ENCODE results near the gene RIN2. TPM values are rescaled to one million over a fixed set of nuclear protein-coding genes. Genes with fewer than 3 reads are reported as not detected.

Gene RIN2
- total and polyA plus RNA-seq, 2 experiments from 2014 or later = 0.08 to 1.4 TPM

DNA sequence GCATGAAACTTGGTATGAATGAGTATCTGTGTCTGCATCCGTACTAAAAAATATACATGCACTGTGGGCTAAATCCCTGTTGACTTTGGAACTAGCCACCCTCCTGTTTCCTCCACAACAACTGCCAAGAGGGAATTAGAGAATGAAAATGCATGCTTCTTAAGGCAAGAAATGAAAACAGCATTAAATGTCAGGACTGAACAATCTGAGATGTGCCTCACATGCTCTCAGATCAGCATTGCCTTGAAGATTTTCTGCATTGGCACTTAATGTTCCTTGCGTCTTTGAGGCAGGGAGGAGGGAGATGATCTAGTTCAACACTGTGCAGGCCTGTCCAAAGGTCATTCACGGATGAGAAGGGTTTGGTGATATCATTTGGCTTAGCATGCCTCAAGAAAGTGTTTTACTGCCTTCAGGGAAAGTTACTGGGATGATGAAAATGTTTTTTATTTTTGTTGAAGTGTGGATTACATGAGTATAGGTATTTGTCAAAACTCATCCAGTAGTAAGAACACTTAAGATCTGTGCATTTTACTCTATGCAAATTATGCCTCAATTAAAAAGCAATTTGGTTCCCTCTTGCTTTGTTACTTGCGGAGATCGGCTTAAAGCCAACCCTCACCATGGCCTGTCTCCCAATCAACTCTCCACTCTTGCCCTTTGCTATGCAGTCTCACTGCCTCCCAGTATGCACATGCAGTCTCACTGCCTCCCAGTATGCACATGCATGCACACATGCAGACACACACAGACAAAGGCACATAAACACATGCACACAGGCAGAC is 47.5 kb upstream of the RIN2 start:
- no peak for TF ChIP-seq NANOG (IDR thresholded peaks at IDR 0.05; ENCODE audit: borderline replicate concordance)

DNA sequence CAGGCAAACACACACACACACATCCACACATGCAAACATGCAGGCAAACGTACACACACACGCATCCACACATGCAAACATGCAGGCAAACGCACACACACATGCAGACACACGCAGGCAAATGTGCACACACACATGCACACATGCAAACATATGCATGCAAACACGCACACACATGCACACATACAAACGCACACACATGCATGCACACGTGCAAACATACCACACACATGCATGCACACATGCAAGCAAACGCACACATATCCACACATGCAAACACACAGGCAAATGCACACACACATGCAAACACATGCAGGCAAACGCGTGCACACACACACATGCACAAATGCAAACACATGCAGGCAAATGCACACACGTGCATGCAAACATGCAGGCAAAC is 46.9 kb upstream of the RIN2 start:
- no peaks in the 10 kb centered on the region for H4K20me1 ChIP-seq (replicated peaks; ENCODE audit: insufficient read depth)
- no peaks in the 10 kb centered on the region for H3F3A ChIP-seq (replicated peaks; ENCODE audit: low read depth)
- Mint-ChIP-seq H3K4me1 (no peaks in the 10 kb centered on the region), H3K36me3 (ENCODE audit: low read depth) (no peaks in the 10 kb centered on the region), H3K27ac (no peak overlapping the region), H3K27me3 (ENCODE audit: insufficient read depth, low read depth, poor library complexity) (peaks cover 4% of the 10 kb centered on the region), H3K9me3 (peaks cover 3% of the 10 kb centered on the region; the same call in 2 of the 3 replicates), H3K4me3 (no peak overlapping the region)
- no peaks in the 10 kb centered on the region for H3K36me3 ChIP-seq (ENCODE audit: insufficient read depth)
- no peak overlapping the region for H3K27ac ChIP-seq (ENCODE audit: low read depth)
- H3K4me3 ChIP-seq = no peak overlapping the region
- no peak for ATAC-seq
- H3K9me2 ChIP-seq (ENCODE audit: insufficient read depth) = 0 out of 2 replicates have a peak, but pooled peaks cover 4% of the 10 kb centered on the region
- H3K4me1 ChIP-seq (ENCODE audit: insufficient read depth) = no peaks in the 10 kb centered on the region
- no peak overlapping the region for H2AFZ ChIP-seq
- no peak for DNase-seq (ENCODE audit: low spot score)
- H3K79me2 ChIP-seq (replicated peaks; ENCODE audit: insufficient read depth) = no peaks in the 10 kb centered on the region
- H3K4me2 ChIP-seq = no peak overlapping the region
- H3K27me3 ChIP-seq (ENCODE audit: insufficient read depth) = no peaks in the 10 kb centered on the region
- TF ChIP-seq, protein P1, sequence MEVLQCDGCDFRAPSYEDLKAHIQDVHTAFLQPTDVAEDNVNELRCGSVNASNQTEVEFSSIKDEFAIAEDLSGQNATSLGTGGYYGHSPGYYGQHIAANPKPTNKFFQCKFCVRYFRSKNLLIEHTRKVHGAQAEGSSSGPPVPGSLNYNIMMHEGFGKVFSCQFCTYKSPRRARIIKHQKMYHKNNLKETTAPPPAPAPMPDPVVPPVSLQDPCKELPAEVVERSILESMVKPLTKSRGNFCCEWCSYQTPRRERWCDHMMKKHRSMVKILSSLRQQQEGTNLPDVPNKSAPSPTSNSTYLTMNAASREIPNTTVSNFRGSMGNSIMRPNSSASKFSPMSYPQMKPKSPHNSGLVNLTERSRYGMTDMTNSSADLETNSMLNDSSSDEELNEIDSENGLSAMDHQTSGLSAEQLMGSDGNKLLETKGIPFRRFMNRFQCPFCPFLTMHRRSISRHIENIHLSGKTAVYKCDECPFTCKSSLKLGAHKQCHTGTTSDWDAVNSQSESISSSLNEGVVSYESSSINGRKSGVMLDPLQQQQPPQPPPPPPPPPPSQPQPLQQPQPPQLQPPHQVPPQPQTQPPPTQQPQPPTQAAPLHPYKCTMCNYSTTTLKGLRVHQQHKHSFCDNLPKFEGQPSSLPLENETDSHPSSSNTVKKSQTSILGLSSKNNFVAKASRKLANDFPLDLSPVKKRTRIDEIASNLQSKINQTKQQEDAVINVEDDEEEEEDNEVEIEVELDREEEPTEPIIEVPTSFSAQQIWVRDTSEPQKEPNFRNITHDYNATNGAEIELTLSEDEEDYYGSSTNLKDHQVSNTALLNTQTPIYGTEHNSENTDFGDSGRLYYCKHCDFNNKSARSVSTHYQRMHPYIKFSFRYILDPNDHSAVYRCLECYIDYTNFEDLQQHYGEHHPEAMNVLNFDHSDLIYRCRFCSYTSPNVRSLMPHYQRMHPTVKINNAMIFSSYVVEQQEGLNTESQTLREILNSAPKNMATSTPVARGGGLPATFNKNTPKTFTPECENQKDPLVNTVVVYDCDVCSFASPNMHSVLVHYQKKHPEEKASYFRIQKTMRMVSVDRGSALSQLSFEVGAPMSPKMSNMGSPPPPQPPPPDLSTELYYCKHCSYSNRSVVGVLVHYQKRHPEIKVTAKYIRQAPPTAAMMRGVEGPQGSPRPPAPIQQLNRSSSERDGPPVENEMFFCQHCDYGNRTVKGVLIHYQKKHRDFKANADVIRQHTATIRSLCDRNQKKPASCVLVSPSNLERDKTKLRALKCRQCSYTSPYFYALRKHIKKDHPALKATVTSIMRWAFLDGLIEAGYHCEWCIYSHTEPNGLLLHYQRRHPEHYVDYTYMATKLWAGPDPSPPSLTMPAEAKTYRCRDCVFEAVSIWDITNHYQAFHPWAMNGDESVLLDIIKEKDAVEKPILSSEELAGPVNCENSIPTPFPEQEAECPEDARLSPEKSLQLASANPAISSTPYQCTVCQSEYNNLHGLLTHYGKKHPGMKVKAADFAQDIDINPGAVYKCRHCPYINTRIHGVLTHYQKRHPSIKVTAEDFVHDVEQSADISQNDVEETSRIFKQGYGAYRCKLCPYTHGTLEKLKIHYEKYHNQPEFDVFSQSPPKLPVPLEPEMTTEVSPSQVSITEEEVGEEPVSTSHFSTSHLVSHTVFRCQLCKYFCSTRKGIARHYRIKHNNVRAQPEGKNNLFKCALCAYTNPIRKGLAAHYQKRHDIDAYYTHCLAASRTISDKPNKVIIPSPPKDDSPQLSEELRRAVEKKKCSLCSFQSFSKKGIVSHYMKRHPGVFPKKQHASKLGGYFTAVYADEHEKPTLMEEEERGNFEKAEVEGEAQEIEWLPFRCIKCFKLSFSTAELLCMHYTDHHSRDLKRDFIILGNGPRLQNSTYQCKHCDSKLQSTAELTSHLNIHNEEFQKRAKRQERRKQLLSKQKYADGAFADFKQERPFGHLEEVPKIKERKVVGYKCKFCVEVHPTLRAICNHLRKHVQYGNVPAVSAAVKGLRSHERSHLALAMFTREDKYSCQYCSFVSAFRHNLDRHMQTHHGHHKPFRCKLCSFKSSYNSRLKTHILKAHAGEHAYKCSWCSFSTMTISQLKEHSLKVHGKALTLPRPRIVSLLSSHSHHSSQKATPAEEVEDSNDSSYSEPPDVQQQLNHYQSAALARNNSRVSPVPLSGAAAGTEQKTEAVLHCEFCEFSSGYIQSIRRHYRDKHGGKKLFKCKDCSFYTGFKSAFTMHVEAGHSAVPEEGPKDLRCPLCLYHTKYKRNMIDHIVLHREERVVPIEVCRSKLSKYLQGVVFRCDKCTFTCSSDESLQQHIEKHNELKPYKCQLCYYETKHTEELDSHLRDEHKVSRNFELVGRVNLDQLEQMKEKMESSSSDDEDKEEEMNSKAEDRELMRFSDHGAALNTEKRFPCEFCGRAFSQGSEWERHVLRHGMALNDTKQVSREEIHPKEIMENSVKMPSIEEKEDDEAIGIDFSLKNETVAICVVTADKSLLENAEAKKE (CRISPR knock-in tag; IDR thresholded peaks at IDR 0.05) = no peak
- TF ChIP-seq EZH2 (IDR thresholded peaks at IDR 0.05; ENCODE audit: low read depth, unreplicated experiment) = no peak
- TF ChIP-seq EZH2phosphoT487 (IDR thresholded peaks at IDR 0.05; ENCODE audit: unreplicated experiment) = no peak
- TF ChIP-seq, protein P2, sequence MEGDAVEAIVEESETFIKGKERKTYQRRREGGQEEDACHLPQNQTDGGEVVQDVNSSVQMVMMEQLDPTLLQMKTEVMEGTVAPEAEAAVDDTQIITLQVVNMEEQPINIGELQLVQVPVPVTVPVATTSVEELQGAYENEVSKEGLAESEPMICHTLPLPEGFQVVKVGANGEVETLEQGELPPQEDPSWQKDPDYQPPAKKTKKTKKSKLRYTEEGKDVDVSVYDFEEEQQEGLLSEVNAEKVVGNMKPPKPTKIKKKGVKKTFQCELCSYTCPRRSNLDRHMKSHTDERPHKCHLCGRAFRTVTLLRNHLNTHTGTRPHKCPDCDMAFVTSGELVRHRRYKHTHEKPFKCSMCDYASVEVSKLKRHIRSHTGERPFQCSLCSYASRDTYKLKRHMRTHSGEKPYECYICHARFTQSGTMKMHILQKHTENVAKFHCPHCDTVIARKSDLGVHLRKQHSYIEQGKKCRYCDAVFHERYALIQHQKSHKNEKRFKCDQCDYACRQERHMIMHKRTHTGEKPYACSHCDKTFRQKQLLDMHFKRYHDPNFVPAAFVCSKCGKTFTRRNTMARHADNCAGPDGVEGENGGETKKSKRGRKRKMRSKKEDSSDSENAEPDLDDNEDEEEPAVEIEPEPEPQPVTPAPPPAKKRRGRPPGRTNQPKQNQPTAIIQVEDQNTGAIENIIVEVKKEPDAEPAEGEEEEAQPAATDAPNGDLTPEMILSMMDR (conservative IDR thresholded peaks at IDR 0.05; ENCODE audit: low read depth in 2 of 2) = no peak
- TF ChIP-seq POLR2AphosphoS5 (IDR thresholded peaks at IDR 0.05; ENCODE audit: low read depth) = no peak
- no peak for TF ChIP-seq JUNB (IDR thresholded peaks at IDR 0.05; ENCODE audit: unreplicated experiment)
- no peak for TF ChIP-seq CREB1 (CRISPR knock-in tag; IDR thresholded peaks at IDR 0.05; ENCODE audit: low read depth)
- TF ChIP-seq ZNF331 (CRISPR knock-in tag; IDR thresholded peaks at IDR 0.05; ENCODE audit: low read depth) = no peak
- TF ChIP-seq ZNF114 (CRISPR knock-in tag; IDR thresholded peaks at IDR 0.05) = no peak
- TF ChIP-seq NANOG (IDR thresholded peaks at IDR 0.05; ENCODE audit: borderline replicate concordance) = no peak
- TF ChIP-seq, protein P3, sequence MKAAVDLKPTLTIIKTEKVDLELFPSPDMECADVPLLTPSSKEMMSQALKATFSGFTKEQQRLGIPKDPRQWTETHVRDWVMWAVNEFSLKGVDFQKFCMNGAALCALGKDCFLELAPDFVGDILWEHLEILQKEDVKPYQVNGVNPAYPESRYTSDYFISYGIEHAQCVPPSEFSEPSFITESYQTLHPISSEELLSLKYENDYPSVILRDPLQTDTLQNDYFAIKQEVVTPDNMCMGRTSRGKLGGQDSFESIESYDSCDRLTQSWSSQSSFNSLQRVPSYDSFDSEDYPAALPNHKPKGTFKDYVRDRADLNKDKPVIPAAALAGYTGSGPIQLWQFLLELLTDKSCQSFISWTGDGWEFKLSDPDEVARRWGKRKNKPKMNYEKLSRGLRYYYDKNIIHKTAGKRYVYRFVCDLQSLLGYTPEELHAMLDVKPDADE (IDR thresholded peaks at IDR 0.05) = no peak

More for the DNA sequence above, 47.5 kb upstream of the RIN2 start:
- no peak overlapping the region for H3K4me3 Mint-ChIP-seq
- Histone ChIP-seq H3K79me2 (replicated peaks; ENCODE audit: insufficient read depth) (no peaks in the 10 kb centered on the region), H3K4me1 (ENCODE audit: insufficient read depth) (no peaks in the 10 kb centered on the region), H3K9me2 (ENCODE audit: insufficient read depth) (0 out of 2 replicates have a peak, but pooled peaks cover 4% of the 10 kb centered on the region), H2AFZ (no peak overlapping the region), H3K4me3 (no peak overlapping the region), H3K27me3 (ENCODE audit: insufficient read depth) (no peaks in the 10 kb centered on the region), H3K27ac (ENCODE audit: low read depth) (no peak overlapping the region), H4K20me1 (replicated peaks; ENCODE audit: insufficient read depth) (no peaks in the 10 kb centered on the region), H3K4me2 (no peak overlapping the region), H3K36me3 (ENCODE audit: insufficient read depth) (no peaks in the 10 kb centered on the region), H3F3A (replicated peaks; ENCODE audit: low read depth) (no peaks in the 10 kb centered on the region)
- H3K36me3 Mint-ChIP-seq (ENCODE audit: low read depth) = no peaks in the 10 kb centered on the region
- ATAC-seq (no peak), DNase-seq (ENCODE audit: low spot score) (no peak)
- H3K9me3 Mint-ChIP-seq = peaks cover 1% of the 10 kb centered on the region; the same call in 2 of the 3 replicates
- H3K27me3 Mint-ChIP-seq (ENCODE audit: insufficient read depth, low read depth, poor library complexity) = peaks cover 4% of the 10 kb centered on the region
- no peaks in the 10 kb centered on the region for H3K4me1 Mint-ChIP-seq
- H3K27ac Mint-ChIP-seq = no peak overlapping the region

Data from GM23338 (cell line).